UCSD-AML1 (cell line): ENCODE measurements around the gene HTRA1.

Experiments used
- DNase-seq: peaks from one replicate; lab custom pipeline; 2025; ENCODE audit not compliant: unreplicated experiment; lab: John Stamatoyannopoulos, UW

HTRA1 gene

DNA sequence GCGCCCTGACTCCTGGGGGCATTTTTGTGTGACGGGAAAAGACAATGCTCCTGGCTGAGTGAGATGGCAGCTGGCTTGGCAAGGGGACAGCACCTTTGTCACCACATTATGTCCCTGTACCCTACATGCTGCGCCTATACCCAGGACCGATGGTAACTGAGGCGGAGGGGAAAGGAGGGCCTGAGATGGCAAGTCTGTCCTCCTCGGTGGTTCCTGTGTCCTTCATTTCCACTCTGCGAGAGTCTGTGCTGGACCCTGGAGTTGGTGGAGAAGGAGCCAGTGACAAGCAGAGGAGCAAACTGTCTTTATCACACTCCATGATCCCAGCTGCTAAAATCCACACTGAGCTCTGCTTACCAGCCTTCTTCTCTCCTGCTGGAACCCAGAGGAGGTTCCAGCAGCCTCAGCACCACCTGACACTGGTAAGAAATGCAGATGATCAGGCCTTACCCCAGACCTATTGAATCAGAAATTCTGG lies 6.7 kb upstream of the HTRA1 start, which contains the start of gene ARMS2:
Gene ARMS2 (plus strand): TSS at position 51 of the 478 bp plus-strand sequence. CDS start 75 bp downstream, at position 126.
- DNase-seq = no peak

- no peak for DNase-seq
Measured at GRCh38 chr10:122455376-122456079, 5.8 kb upstream of the HTRA1 start.

GRCh38 chr10:122457934-122458333 lies 3.4 kb upstream of the HTRA1 start:
- no peak for DNase-seq

GRCh38 chr10:122458693-122459092 lies 2.7 kb upstream of the HTRA1 start:
- DNase-seq = no peak

DNA sequence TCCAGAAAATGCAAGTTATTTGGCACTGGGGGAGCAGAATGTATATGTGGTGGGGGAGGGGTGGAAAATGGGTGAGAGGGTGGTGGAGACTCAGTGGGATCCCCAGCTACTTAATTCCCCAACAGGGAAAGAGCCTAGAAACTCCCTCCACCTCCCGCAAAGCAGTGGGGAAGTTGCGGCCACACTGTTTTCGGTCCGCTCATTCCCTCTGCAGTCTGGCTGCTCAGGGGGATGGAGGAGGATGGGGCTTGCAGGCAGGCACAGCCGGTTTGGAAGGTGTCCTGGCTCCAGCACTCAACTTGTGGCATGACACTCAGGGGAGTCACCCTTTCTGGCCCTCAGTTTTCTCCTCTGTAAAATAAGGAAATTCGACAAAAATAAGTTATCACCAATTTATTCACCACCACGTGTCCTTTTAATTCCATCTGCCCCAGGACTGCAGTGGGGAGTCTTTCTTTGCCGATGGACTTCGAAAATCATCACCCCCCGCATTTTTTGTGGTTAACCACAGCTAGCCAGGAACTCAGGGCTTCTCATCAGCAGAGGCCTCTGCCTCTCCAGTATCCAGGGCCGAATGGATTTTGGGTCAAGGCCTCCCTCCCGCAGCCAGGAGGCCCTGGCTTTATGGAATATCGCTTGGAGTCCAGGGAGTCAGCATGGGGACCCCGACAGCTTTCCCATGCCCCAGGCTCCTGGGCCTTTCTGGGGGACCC lies 1.6 kb upstream of the HTRA1 start:
- DNase-seq = no peak

- no peak for DNase-seq
Measured at GRCh38 chr10:122460891-122461293, 461 bp upstream of the HTRA1 start.

GRCh38 chr10:122461729-122462532 lies 578 bp downstream of the HTRA1 start:
- no peak for DNase-seq

DNA sequence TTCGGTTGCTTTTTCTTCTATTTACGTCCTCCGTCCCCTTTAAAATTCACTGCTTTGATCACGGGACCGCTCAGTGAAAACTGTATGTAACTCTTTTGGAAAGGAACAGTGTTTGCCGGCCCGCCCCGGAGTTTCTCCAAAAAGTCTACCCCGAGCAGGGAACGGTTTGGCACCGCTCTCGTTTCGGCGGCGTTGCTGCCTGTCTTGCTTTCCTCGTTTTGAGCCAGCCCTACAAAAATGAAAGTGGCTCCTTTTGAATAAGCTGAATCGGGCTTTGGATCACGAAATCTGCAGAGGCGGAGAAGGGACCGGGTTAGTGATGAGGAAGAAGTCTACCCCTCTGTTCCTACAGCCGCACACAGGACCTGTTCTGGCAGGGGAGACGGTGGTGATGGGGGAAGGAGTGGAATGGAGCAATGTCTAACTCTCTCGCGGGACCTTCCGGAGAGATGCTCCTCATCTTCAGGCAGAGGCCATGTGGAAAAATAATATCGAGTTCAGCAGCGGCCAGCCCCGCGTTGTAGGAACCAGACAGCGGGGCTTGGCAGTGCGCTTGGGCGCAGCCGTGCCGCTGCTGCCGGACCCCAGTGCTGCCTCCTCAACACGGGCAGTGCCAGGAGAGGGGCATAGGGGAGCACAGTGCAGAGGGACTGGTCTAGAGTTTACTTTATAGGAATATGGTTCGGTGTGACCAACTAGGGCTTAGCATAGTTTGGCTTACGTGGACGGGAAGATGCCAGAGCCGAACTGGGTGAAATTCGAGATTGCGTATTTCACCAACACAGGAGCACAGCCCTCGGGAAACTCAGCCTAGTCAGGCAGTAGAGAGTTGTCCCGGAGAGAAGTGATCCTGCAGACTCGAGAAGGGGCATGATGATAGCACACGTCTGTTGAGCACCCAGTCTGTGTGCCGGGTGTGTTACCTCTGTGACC lies 1.4 kb downstream of the HTRA1 start:
- no peak for DNase-seq

- no peak for DNase-seq
Measured at GRCh38 chr10:122463466-122464249, 2.3 kb downstream of the HTRA1 start.

DNA sequence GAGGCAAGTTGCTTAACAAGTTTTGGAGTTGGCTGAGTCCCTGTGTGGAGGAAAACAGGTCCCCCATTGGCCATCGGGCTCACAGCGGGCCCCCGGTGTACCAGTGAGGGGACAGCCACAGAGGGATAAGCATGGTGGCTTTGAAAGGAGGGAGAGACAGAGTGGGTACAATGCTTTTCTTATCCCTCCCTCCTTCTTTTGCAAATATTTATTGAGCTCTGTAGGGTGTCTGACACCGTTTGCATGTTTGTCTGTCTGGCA lies 2.8 kb downstream of the HTRA1 start:
- no peak for DNase-seq

DNA sequence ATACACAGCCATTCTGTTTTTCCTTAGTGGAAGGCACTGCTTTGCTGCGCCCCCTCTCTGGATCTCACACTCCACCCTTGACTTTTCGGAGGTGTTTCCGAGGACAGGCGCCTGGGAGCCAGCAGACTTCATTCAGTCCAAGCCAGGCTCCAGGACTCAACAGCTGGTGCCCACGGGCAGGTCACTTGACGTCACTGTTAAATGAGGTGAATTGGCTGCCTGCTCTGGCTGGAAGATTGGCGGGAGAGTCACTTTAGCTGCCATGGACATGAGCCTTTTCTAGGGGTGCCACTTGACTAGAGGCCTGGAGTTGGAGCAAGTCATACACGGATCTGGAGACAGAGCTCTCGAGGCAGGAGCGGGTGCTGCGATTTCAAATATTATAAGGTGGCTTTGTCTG lies 3.2 kb downstream of the HTRA1 start:
- DNase-seq = no peak

- no peak for DNase-seq
Measured at GRCh38 chr10:122465401-122466040, 4.2 kb downstream of the HTRA1 start.

- no peak for DNase-seq
Measured at GRCh38 chr10:122466951-122467381, 5.6 kb downstream of the HTRA1 start.

- DNase-seq = no peak
Measured at GRCh38 chr10:122467701-122468100, 6.3 kb downstream of the HTRA1 start.

- DNase-seq = no peak
Measured at GRCh38 chr10:122468307-122468925, 7.1 kb downstream of the HTRA1 start.

GRCh38 chr10:122468926-122469781 lies 7.8 kb downstream of the HTRA1 start:
- no peak for DNase-seq

DNA sequence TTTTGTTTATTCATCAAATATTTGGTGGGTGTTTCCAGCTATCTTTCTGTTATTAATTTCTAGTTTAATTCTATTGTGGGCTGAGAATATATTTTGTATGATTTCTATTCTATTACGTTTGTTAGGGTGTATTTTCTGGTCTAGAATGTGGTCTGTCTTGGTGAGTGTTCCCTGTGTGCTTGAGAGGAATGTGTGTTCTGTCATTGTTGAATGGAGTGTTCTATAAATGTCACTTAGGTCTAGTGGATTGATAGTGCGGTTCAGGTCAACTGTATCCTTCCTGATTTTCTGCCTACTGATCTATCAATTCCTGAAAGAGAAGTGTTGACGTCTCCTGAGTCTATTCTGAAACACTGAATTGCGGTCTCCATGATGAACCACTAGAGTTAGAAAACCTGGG lies 8.5 kb downstream of the HTRA1 start:
- DNase-seq = no peak

- no peak for DNase-seq
Measured at GRCh38 chr10:122471531-122472177, 10.3 kb downstream of the HTRA1 start.
